SH-SY5Y (cell line): ENCODE results near the gene RGS17.

Experiments used
- GATA2 ChIP-seq: IDR thresholded peaks from 2 replicates; pipeline ENCODE4 v1.6.1; 2011; ENCODE audit warnings: mild to moderate bottlenecking, low read depth, low read length
- GATA3 ChIP-seq: IDR thresholded peaks from 2 replicates; pipeline ENCODE4 v1.6.1; 2011; ENCODE audit warnings: low read depth, mild to moderate bottlenecking, low read length, moderate library complexity

DNA sequence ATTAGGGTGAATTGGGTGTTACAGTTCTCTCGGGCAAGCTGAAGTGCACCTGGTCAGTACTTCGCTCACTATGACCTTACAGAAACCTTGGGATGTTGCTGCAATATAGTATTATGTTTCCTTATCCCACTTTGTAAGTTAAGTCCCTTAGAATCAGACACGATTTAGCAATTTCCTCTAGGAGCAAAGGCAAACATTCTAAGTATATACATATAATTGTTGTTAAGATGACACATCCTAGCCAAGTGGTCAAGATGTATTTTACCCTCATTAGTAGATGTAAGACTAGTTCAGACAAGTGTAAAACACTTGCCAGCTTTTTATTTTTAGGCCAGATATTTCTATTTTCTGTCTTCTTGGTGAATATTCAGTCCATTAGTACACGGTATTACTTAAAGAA lies 31.1 kb upstream of the RGS17 start:
- TF ChIP-seq GATA3, result no peak
- TF ChIP-seq GATA2, result no peak
